Inferior parietal cortex (tissue), 1 donor: ENCODE measurements around the gene DIPK1C.
"Not testable (repeated sequence)": the region's sequence is repeated elsewhere in the genome, so short reads cannot be mapped to it uniquely, and the experiment has no call there.

Experiments
- DNase-seq: peaks from one replicate; pipeline ENCODE4 v3.0.0-alpha.2; 2016; ENCODE audit errors: extremely low spot score

DIPK1C gene

DNA sequence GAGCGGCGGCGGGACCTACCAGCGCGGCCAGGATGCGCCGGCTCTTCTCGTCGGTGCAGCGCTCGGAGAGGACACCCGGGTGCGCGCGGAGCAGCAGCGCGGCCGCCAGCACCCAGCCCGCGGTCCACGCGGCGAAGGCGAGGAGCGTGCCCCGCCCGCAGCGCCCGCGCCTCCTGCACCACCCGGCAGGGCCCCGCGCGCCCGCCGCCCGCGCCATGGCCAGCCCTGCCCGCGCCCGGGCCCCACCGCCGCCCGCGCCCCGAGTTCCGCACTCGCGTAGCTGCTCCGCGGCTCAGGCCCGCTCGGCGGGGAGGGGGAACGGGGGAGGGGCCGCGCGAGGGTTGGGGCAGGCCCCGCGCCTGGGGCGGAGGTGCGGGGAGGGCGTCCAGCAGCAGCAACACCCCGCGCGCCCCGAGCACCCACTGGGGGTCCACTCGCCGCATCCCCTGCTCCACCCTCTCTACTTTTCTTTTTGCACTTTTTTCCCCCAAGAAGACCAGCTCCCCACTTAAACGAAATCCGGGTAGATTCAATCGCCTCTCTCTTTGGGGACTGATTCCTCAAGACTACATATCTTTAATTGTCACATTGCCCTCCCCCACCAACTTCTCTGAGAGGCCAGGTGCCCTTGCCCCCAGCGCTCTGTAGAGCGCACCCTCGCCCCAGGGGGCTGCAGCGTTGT is at the start of gene DIPK1C:
DIPK1C (minus strand) TSS at position 266 of the 682 bp plus-strand sequence; CDS start at position 217, 49 bp downstream.
- no peak for DNase-seq

DNA sequence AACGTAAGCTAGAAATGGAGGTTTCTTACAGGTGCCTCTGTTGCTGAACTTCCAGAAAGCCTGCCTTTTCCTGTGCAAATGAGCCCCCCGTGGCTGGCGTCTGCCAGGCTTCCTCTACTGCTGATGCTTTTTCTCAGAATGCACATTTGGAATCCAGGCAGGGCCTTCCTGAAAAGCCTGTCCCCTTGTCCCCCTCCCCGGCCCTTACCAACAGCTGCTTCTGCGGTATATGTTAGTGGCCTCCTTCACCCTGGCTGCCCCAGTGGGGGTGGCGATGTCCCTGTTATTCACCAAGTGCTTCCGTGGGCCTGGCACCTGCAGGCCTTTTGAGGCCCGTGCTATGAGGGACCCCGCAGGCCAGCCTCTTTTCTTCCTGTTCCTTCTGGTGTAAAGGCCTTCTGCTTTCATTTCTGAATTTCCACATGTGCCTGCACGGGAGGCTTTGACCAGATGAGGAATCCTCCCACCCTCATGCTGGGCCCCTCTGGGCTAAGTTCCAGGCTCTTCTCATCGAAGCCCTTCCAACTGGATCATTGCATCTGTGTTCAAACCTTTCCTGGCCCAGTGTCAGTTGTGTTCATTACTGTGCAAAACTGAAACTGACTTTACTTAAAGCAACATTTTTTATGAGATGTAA is 49.5 kb upstream of the DIPK1C start:
- no peak for DNase-seq

GRCh38 chr18:74505776-74506175 is 48.7 kb upstream of the DIPK1C start:
- no peak for DNase-seq

- no peak for DNase-seq
These were observed 46.0 kb upstream of the DIPK1C start for GRCh38 chr18:74503137-74503536.

DNA sequence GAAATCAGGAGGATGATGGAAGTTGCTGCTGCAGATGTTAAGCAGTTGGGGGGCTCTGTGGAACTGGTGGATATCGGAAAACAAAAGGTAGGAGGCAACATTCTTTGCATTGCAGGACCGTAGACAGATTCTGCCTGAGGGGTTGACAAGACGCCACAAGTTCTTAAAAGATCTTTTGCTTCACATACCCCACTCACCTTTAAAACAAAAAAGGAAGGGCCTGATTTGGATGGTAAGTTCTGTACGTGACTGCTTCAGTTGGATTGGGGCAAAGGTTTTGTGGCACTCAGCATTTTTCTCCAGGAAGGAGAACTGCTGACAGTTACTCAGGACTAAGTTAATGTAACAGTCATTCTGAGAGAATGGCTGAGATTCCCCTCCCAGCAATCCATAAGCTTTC is 44.3 kb upstream of the DIPK1C start:
- no peak for DNase-seq

GRCh38 chr18:74500774-74501173 is 43.7 kb upstream of the DIPK1C start:
- not testable (repeated sequence) for DNase-seq

- no peak for DNase-seq
These were observed 43.3 kb upstream of the DIPK1C start for GRCh38 chr18:74500372-74500771.

GRCh38 chr18:74499633-74500032 is 42.5 kb upstream of the DIPK1C start:
- peak; percentile 60 for DNase-seq

DNA sequence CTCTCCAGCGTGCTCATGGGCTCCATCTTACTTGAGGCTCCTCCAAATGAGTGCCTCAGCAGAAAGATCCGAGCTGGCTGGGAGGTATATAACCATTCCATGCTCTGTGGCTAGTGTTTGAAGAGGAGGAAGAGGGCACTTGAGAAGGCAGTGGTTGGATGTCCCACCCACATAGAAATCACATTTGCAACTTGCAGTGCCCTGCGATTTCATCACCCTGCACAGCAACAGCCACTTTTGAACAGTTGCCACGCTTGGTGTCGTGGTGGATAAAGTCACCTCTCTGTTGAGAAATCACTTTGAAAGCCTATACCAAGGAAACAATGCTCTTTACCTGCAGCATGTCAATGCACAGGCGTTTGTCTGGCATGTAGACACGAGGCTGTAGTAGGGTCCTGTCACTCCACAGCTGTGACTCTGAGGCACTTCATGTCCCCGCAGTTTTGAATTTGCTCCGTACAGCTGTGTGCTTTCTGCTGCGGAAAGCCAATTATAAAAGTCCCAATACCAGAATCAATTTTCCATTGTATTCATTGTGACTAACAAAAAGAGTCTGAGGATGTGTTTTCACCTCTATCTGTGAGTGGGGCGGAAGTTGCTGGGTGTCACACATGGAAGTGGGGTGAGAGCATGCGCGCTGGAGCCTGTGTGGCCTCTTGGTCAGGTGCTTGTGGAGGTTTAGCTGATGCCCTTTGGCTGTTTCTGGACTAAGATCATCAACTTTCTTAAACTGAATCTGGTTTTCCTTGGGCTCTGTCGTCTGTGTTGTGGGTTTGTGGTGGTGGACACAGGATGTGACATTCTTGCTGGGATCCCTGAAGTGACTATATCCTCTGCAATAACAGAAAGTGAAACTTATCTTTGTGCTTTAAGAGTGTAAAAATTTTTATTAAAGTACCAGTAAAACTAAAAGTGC is 41.9 kb upstream of the DIPK1C start:
- no peak for DNase-seq

- DNase-seq, result no peak
These were observed 40.7 kb upstream of the DIPK1C start for GRCh38 chr18:74497778-74498177.

GRCh38 chr18:74497324-74497676 is 40.2 kb upstream of the DIPK1C start:
- no peak for DNase-seq

DNA sequence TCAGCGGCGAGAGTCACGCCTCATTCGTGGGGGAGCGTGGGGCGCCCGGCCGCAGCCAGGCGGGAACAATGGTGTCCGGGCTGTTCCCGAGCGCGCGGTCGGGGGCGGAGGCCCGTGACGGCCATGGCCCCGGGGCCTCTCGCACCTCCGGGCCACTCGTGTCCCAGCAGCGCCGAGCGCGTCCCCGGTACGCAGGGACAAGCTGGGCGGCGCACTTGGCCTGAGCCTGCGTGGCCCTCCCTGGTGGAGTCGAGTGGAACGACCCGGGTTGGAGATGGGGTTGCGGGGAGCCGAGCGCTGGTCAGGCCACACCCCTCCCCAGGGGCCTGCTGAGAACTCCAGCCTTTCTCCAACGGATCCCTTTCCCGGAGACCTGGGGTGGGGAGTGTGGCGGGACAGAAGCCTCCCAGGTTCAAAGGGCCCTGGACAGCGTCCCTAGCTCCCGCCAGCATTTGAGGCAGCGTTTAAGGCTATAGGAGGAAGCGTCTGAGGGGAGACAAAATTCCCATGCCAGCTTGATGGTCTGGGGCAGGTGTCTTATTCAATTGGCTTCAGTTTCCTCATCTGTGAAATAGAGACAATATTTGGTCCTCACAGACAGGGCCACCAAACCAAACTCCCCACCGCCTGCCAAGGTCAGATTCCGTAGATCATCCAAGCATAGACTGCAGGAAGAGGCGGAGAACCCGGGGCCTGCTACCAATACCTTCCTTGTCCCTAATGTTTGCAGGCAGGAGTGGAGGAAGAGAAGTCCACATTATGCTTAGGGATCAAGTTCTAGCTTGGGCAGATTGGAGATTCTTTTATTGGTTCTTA is 39.6 kb upstream of the DIPK1C start:
- DNase-seq, result peak; percentile 47

- peak; percentile 98 for DNase-seq
These were observed 38.7 kb upstream of the DIPK1C start, which contains the start of gene CNDP2 for GRCh38 chr18:74495581-74496507. Gene CNDP2, plus strand, starts transcription at chr18:74496363. Its CDS starts 3,611 bp downstream, at chr18:74499974.

DNA sequence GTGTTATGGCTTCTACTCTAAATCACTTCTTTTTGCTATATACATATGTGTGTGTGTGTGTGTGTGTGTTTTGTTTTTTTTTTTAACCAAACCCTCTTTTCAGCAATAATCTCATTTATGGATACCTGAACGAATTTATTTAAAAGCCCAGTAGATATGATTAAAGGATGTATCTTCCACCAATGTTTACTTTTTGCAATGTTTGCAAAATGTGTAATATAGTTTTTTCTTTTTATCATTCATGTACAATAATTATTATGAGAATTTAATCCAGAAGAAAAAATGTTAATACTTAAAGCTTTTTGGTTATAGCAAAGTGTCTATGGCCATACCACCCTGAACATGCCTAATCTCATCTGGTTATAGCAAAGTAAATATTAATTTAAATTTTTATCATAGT is 37.4 kb upstream of the DIPK1C start:
- DNase-seq, result no peak

DNA sequence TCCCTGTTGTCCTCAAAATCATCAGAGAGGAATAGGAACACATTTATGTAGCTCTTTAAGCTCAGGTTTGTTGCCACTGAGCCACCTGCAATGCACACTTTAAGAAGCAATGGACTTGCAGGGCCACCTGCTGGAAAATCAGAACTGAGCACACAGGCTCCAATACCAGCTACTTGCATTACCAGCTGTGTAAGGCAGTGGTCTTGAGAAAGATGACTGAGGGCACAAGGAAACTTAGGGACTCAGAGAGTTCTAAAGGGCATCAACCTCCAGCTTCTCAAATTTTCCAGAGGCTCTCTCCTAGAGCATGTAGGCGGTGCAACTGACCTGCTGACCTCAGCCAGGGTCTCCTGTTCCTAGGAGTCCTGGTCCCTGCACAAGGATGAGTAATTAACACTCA is 36.6 kb upstream of the DIPK1C start:
- DNase-seq, result peak; percentile 52

GRCh38 chr18:74492259-74492658 is 35.2 kb upstream of the DIPK1C start:
- DNase-seq, result no peak

DNA sequence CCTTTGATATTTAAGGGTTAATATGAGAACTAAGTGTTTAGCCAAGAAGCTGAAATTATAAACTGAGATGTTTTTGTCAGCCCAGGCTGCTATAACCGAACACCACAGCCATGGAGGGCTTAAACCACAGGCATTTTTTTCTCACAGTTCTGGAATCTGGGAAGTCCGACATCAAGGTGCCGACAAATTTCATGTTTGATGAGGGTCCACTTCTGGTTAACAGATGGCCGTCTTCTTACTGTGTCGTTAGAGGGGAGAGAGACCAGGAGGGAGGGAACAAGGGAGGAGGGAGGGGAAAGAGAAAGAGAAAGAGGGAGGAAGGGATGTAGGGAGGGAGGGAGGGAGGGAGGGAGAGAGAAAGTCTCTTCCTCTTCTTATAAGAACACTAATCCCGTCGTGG is 32.6 kb upstream of the DIPK1C start:
- no peak for DNase-seq

- no peak for DNase-seq
These were observed 31.8 kb upstream of the DIPK1C start for GRCh38 chr18:74488864-74489263.

GRCh38 chr18:74488354-74488753 is 31.2 kb upstream of the DIPK1C start:
- DNase-seq, result no peak

- DNase-seq, result no peak
These were observed 29.2 kb upstream of the DIPK1C start for GRCh38 chr18:74486119-74486849.
